ENCODE results near the gene ATP6V0C. TPM values are rescaled to one million over a fixed set of nuclear protein-coding genes. Genes with fewer than 3 reads are reported as not detected.
A peak's percentile ranks its signal among the peaks of the same experiment; 100 is the strongest.

The ATP6V0C gene
- polyA plus RNA-seq, 3 donors from 2014 or later: 70.9 to 116 (median 90.8) TPM

DNA sequence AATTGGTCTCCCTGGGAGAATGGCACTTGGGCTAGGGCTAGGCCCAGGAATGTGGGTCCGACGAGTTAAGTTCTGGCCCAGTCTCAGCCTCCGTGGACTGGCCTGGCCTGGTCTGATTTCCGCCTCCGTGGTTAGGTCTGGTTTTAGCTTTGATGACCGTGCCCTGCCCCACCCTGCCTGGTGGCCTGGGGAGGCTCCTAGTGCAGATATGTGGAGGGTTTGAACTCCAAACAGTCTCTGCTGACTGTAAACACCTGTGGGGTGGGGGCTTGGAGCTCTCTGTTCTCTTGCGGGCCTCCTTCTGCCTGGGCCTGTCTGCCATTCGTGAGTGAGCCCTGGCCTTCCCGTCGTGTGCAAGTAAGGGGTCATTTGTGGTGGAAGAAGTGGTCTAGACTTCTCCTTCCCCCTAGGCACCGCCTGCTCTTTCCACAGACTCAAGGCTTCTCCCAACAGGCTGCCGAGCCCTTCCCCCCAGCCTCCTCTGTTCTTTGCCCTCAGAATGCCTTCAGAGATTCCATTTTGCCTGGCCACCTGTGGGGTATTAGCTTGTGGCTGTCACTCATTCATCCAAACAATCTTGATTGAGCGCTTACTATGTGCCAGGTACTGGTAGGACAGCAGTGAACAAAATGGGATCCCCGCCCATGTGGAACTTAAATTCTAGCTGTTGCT is 1.6 kb downstream of the ATP6V0C start:
- Mint-ChIP-seq H3K4me1 (peaks cover 67 to 68% of the 10 kb centered on the region in 2 donors), H3K27ac (peak overlapping the region; percentile 86 to 97 (median 96))
- DNase-seq: no peak

DNA sequence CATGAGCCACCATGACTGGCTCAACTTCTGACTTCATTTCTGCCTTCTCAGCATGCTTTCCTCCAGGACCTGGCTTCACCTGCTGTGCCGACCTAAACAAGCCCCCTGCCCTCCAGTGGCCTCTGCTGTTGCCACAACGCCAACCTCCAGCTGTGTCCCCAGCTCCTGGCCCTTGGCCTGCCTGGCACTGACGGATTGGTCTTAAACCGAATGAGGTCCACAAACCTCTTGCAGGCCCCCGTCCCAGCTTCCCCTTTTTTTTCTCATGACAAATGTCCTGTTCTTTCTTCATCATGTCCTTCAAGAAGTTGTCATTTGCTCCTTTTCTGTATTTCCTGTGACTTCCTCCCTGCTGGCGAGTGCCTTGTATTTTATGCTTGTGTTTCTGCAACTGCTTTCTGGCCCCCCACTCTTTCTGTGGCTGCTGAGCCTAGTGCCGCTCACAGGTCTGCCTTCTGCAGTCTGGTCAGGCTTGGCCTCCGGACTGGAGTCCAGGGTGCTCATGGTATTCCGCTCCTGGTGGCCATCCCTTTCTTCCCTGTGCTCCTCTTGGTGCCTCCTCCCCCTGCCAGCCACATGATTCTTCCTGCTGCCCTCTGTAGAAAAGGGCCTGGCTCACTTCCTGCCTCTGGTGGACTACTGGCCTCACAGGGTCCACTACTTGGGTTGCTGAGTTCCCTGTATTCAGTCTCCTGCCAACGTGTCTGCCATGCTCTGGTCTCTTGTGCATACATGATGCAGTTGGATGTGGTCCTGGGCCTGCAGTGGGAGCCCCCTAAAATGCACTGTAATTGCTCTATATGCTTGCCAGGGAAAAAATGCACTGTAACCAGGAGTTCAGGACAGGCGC is 2.9 kb downstream of the ATP6V0C start:
- Mint-ChIP-seq H3K27me3 (ENCODE audit: low read depth in 3 of 3) (peaks cover 39 to 62% (median 49%) of the 10 kb centered on the region in 3 donors), H3K27ac (peak overlapping the region; percentile 86 to 97 (median 92)), H3K9me3 (no peaks in the 10 kb centered on the region), H3K4me1 (peaks cover 75 to 76% of the 10 kb centered on the region in 2 donors), H3K4me3 (peak overlapping the region; percentile 89 to 94 (median 93)), H3K36me3 (peaks cover 0 to 6% (median 0%) of the 10 kb centered on the region in 3 donors)
- no peak for DNase-seq

More for the DNA sequence above, 1.6 kb downstream of the ATP6V0C start:
- Mint-ChIP-seq H3K4me3 (peak overlapping the region; percentile 89 to 94 (median 93)), H3K36me3 (peaks cover 0 to 6% (median 0%) of the 10 kb centered on the region in 3 donors), H3K27me3 (ENCODE audit: low read depth in 3 of 3) (peaks cover 35 to 53% (median 39%) of the 10 kb centered on the region in 3 donors), H3K9me3 (no peaks in the 10 kb centered on the region)

DNA sequence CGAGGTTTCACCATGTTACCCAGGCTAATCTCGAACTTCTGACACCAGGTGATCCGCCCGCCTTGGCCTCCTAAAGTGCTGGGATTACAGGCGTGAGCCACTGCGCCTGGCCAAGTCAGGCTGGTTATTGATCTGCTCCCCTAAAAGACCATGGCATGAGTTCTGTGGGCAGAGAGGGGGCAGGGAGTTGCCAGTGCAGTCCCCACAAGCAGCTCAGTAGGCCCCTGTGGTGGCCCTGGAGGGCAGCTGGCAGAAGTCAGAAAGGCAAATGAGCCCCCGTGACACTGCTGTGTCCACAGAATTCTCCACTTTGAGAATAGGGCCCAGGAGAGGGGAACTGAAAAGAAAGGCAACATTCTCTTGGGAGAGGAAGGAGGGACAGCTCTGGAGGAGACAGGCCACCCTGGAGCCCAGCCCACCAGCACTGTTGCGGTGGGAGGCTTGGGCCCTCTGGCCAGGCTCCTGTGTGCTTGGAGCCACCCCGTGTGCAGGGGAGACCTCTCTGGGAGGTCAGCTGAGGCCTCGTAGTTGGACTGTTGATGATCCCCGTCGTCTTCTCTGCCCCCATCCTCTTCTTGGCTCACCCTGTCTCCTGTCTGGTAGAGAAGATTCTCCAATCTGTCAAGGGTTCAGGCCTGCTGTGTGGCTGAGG is 4.3 kb downstream of the ATP6V0C start:
- Mint-ChIP-seq H3K4me1 (peaks cover 64 to 66% of the 10 kb centered on the region in 2 donors), H3K9me3 (no peaks in the 10 kb centered on the region), H3K4me3 (peak overlapping the region in 2 of 5 donors; percentile 27 to 46), H3K36me3 (peaks cover 0 to 6% (median 0%) of the 10 kb centered on the region in 3 donors), H3K27me3 (ENCODE audit: low read depth in 3 of 3) (peaks cover 33 to 61% (median 51%) of the 10 kb centered on the region in 3 donors), H3K27ac (peak overlapping the region; percentile 21 to 86 (median 78))
- no peak for DNase-seq

DNA sequence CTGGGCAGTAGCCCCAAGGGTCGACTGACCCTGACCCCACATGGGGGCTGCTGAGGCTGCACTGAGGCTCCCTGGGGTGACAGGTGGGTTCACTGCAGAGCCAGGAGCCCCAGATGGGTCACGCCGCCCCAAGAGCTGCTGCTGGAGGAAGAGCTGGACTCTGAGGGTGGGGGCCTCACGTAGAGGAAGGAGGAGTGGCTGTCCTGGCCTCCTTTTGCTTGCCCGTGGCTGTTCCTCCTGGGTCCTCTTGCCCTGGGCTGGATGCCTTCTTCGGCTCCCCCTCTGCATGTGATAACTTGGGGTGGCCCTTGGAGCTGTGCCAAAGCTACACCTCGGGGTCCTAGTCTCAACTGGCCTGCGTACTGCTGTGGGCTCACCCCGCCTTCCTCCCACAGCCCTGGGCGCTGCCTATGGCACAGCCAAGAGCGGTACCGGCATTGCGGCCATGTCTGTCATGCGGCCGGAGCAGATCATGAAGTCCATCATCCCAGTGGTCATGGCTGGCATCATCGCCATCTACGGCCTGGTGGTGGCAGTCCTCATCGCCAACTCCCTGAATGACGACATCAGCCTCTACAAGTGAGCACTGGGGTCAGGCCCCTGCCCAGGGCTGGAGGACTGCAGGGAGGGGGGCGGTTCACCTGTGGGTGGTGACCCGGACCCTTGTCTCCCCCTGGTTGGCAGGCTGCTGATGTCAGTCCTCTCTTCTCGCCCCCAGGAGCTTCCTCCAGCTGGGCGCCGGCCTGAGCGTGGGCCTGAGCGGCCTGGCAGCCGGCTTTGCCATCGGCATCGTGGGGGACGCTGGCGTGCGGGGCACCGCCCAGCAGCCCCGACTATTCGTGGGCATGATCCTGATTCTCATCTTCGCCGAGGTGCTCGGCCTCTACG is 5.3 kb downstream of the ATP6V0C start:
- peak overlapping the region; percentile 89 to 95 (median 92) for H3K27ac Mint-ChIP-seq
- H3K36me3 Mint-ChIP-seq: peaks cover 0 to 6% (median 0%) of the 10 kb centered on the region in 3 donors
- peaks cover 61 to 63% of the 10 kb centered on the region in 2 donors for H3K4me1 Mint-ChIP-seq
- H3K4me3 Mint-ChIP-seq: peak overlapping the region; percentile 77 to 89 (median 83)
- no peaks in the 10 kb centered on the region for H3K9me3 Mint-ChIP-seq
- H3K27me3 Mint-ChIP-seq (ENCODE audit: low read depth in 3 of 3): peaks cover 28 to 55% (median 47%) of the 10 kb centered on the region in 3 donors
- no peak for DNase-seq

DNA sequence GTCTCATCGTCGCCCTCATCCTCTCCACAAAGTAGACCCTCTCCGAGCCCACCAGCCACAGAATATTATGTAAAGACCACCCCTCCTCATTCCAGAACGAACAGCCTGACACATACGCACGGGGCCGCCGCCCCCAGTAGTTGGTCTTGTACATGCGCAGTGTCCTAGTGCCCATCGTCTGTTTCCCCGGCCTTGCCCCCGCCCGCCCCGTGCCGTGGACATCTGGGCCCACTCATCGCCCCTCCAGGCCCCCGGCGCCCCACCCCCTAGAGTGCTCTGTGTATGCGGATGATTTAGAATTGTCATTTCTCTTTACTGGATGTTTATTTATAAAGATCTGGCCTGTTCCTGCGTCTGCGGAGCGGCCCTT is 5.9 kb downstream of the ATP6V0C start:
- peaks cover 27 to 52% (median 44%) of the 10 kb centered on the region in 3 donors for H3K27me3 Mint-ChIP-seq (ENCODE audit: low read depth in 3 of 3)
- DNase-seq: no peak
- H3K36me3 Mint-ChIP-seq: peaks cover 4 to 12% (median 6%) of the 10 kb centered on the region in 3 donors
- H3K4me1 Mint-ChIP-seq: peaks cover 59 to 61% of the 10 kb centered on the region in 2 donors
- H3K27ac Mint-ChIP-seq: peak overlapping the region; percentile 89 to 95 (median 92)
- peak overlapping the region; percentile 77 to 89 (median 83) for H3K4me3 Mint-ChIP-seq
- H3K9me3 Mint-ChIP-seq: no peaks in the 10 kb centered on the region

DNA sequence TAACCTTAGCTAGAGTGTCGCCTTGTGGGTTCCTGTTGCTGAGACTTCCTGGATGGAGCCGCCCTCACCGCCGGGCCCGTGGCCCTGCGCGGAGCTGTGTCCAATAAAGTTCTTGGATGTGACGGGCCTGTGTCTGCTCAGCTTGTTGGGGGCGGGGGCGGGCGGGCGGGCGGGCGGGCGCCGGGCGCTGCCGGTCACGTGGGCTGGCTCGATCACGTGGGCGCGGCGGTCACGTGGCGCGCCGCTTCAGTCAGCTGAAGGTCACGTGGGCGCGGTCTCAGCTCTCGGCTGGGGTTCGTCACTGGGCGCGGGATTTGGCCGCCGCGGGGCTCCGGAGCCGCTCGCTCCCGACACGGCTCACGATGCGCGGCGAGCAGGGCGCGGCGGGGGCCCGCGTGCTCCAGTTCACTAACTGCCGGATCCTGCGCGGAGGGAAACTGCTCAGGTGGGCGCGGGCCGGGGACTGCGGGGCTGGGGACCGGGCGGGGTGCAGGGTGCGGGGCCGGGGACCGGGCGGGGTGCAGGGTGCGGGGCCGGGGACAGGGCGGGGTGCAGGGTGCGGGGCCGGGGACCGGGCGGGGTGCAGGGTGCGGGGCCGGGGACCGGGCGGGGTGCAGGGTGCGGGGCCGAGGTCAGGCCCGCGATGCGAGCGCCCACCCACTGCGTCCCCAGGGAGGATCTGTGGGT is 6.5 kb downstream of the ATP6V0C start, which contains the start of gene AMDHD2:
Gene AMDHD2 (plus strand): TSS at position 275 of the 687 bp plus-strand sequence. CDS start 88 bp downstream, at position 363.
- Mint-ChIP-seq H3K27ac (peak within 1 kb of the TSS; percentile 89 to 95 (median 92)), H3K4me1 (peaks cover 54 to 56% of the 10 kb centered on the region in 2 donors), H3K36me3 (peaks cover 4 to 14% (median 8%) of the 10 kb centered on the region in 3 donors), H3K27me3 (ENCODE audit: low read depth in 3 of 3) (peaks cover 22 to 46% (median 39%) of the 10 kb centered on the region in 3 donors), H3K9me3 (no peaks in the 10 kb centered on the region), H3K4me3 (peak within 1 kb of the TSS; percentile 82 to 89 (median 88))
- peak; percentile 81 to 90 (median 90) for DNase-seq

DNA sequence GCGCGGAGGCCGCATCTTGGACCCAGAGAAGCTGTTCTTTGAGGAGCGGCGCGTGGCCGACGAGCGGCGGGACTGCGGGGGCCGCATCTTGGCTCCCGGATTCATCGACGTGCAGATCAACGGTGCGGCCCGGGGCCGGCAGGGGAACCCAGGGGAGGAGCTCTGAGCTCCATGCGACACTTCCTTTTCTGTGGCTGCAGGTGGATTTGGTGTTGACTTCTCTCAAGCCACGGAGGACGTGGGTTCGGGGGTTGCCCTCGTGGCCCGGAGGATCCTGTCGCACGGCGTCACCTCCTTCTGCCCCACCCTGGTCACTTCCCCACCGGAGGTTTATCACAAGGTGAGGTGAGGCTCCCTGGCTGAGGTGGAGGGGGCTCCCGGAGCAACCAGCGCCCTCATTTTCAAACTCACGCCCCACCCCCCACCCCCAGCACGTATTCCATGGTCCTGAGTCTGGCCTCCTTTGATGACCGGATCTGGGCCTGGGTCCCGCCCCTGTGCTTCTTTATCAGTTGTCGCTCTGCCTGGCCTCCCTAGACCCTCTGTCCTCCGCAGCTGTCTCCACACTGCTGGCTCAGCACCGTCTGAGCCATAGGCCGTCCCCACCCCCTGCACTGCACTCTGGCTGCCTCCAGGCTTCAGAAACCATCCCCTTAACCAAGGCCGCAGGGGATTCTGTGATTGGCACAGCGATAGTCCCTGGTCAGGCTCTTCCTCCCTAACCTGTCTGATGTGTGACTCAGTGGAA is 7.2 kb downstream of the ATP6V0C start:
- no peaks in the 10 kb centered on the region for H3K9me3 Mint-ChIP-seq

DNA sequence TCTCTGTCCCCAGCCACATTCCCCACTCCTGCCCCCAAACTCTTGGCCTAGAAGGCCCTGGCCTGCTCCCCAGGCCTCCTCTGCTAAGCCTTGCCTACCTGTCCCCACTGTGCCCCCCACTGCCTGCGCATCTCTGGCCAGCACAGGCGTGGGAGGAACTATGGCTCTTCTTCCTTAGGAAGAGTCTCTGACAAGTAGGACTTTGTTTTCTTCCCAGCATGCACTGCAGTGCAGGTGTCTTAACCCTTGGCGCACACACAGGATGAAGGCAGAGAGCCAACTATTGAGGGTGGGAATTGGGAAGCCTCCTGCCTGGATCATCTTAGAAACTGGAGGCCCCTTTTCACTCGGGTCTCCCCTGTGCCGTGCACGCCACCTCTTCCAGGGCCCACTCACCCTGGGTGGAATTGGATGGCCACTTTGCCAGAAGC is 10.1 kb downstream of the ATP6V0C start:
- H3K27ac Mint-ChIP-seq: peak overlapping the region in 2 of 6 donors; percentile 56 to 64
- no peak for DNase-seq
- H3K27me3 Mint-ChIP-seq (ENCODE audit: low read depth in 3 of 3): peaks cover 18 to 31% (median 26%) of the 10 kb centered on the region in 3 donors
- peaks cover 4 to 8% (median 8%) of the 10 kb centered on the region in 3 donors for H3K36me3 Mint-ChIP-seq
- peaks cover 18 to 21% of the 10 kb centered on the region in 2 donors for H3K4me1 Mint-ChIP-seq
- H3K4me3 Mint-ChIP-seq: no peak overlapping the region
- no peaks in the 10 kb centered on the region for H3K9me3 Mint-ChIP-seq

More for the DNA sequence above, 7.2 kb downstream of the ATP6V0C start:
- Mint-ChIP-seq H3K4me3 (peak overlapping the region; percentile 80 to 88 (median 87)), H3K36me3 (peaks cover 4 to 14% (median 8%) of the 10 kb centered on the region in 3 donors), H3K4me1 (peaks cover 46 to 48% of the 10 kb centered on the region in 2 donors), H3K27me3 (ENCODE audit: low read depth in 3 of 3) (peaks cover 20 to 42% (median 33%) of the 10 kb centered on the region in 3 donors), H3K27ac (peak overlapping the region; percentile 62 to 91 (median 86))
- peak; percentile 69 to 75 (median 74) for DNase-seq

DNA sequence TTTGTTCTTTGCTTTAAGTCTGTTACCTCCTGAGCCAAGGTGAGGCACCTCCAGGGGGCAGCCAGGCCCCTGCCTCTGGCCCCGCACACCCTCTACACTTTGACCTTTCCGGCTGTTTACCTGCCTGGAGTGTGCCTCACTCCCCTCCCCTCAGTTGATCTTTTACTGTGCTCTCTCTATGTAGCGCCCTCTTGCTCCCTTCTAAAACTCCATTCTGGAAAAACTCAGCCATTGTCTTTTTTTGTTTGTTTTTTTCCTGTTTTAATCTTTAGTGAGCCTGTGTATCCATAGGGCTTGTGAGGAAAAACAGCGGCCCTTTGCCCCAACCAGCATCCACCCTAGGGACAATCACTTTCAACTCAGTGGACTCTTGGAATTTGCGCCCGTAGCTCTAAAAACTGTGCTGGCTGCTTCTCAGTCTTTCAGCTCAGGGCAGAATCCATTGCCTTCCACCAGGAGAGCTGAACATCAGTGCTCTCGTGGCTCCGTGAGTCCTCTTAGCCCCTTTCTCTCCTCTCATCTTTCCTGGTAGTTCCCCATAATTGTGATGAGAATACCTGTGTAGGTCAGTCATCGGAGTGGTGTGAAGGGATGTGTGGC is 10.7 kb downstream of the ATP6V0C start:
- Mint-ChIP-seq H3K27ac (peak overlapping the region in 2 of 6 donors; percentile 67 to 69), H3K4me3 (peak overlapping the region in 1 of 5 donors; percentile 1), H3K9me3 (no peaks in the 10 kb centered on the region), H3K36me3 (peaks cover 4 to 8% (median 8%) of the 10 kb centered on the region in 3 donors), H3K4me1 (peaks cover 14 to 20% of the 10 kb centered on the region in 2 donors), H3K27me3 (ENCODE audit: low read depth in 3 of 3) (peaks cover 18 to 24% (median 24%) of the 10 kb centered on the region in 3 donors)
- DNase-seq: no peak

DNA sequence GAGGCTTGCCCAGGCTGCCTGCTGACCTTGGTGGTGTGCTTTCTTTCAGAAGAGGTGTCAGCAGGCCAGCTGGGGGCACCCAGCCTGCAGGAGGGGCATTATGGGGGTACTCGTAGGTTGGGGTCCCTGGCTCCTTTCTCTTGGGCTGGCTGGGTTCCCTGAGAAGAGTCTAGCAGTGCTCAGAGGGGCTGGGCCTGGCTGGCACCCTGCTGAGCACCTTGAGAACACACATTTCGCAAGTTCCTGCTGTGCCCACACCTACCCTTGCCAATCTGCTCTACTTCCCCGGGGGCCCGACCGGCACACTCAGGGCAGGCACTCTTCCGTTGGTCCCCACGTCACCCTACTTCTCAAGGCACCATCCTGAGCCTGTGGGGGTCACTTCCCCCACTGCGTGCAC is 12.4 kb downstream of the ATP6V0C start:
- Mint-ChIP-seq H3K4me1 (peaks cover 5 to 8% of the 10 kb centered on the region in 2 donors), H3K4me3 (no peak overlapping the region), H3K27me3 (ENCODE audit: low read depth in 3 of 3) (peaks cover 8 to 12% (median 10%) of the 10 kb centered on the region in 3 donors), H3K36me3 (peaks cover 4 to 8% (median 8%) of the 10 kb centered on the region in 3 donors), H3K27ac (no peak overlapping the region), H3K9me3 (no peaks in the 10 kb centered on the region)
- DNase-seq: no peak

Data from immature natural killer cell (primary cell).